Right cardiac atrium (tissue), 5 donors: ENCODE measurements around the gene C1QTNF8. TPM values are rescaled to one million over a fixed set of nuclear protein-coding genes. Genes with fewer than 3 reads are reported as not detected.
"Not testable (repeated sequence)": the region's sequence is repeated elsewhere in the genome, so short reads cannot be mapped to it uniquely, and the experiment has no call there.

Experiments used
- ATAC-seq, 2 donors: fragments of 200-7000 bp; cut with Tn5 transposase; one replicate each; pipeline versions ENCODE4 v1.8.0 to v1.9.1; 2020; ENCODE audit warnings: moderate library complexity in 2 of 2, mild to moderate bottlenecking in 1 of 2
- DNase-seq, 3 donors: peaks; one replicate each; pipeline ENCODE4 v3.0.0-alpha.2; 2020
- H3K27ac ChIP-seq: one replicate; pipeline ENCODE4 v1.5.1; 2013; ENCODE audit warnings: mild to moderate bottlenecking, low read length, control low read depth, moderate library complexity
- H3K27me3 ChIP-seq: one replicate; pipeline ENCODE4 v1.6.1; 2013; ENCODE audit not compliant: control insufficient read depth, insufficient read depth
- H3K4me1 ChIP-seq: one replicate; pipeline ENCODE4 v1.6.1; 2013; ENCODE audit warnings: low read length; ENCODE audit not compliant: control insufficient read depth, insufficient read depth
- H3K4me3 ChIP-seq: one replicate; pipeline ENCODE4 v1.5.1; 2013; ENCODE audit warnings: low read length, control low read depth
- H3K9me3 ChIP-seq: one replicate; pipeline ENCODE4 v1.6.1; 2013; ENCODE audit warnings: low read length; ENCODE audit not compliant: control insufficient read depth
- WGBS: extraction: QIAGEN DNeasy Blood & Tissue Kit; methylation state at CpG from one replicate; pipeline ENCODE4 v1.1.7; 2013; 5-methylcytosine and 5-hydroxymethylcytosine counted together
- intact Hi-C, 4 donors: fragments of 100-400 bp; cut with DNase I; formaldehyde crosslinking; loops; one replicate each; pipeline versions ENCODE4 v1.11.0 to v1.14.0; 2022 to 2023
- polyA plus RNA-seq: library from polyadenylated mRNA; stranded (reverse); fragments of 200-250 nt; gene quantifications from one replicate; pipeline ENCODE4 v1.2.3, GENCODE V29; 2013
- total RNA-seq, 4 donors: library from RNA; stranded (reverse); fragmentation: NEBNext Ultra II Directional; extraction: Animal tissue kit (Norgen Biotek cat#: 25700); gene quantifications; one replicate each; pipeline ENCODE4 v1.2.1, GENCODE V29; 2021
- donor health status: healthy with polysubstance abuse.
- donor health status: DM: no; HTN: yes; CAD: no.
- donor health status: DM: no; HTN: no; CAD: no.
- donor health status: DM: no; HTN: yes; CAD: no; lungs with severe emphysema.
- donor health status: DM: yes; HTN: yes; CAD: no.

C1QTNF8 gene
- total and polyA plus RNA-seq, 5 donors: 0.05 to 0.23 (median 0.15) TPM; not detected in 2

DNA sequence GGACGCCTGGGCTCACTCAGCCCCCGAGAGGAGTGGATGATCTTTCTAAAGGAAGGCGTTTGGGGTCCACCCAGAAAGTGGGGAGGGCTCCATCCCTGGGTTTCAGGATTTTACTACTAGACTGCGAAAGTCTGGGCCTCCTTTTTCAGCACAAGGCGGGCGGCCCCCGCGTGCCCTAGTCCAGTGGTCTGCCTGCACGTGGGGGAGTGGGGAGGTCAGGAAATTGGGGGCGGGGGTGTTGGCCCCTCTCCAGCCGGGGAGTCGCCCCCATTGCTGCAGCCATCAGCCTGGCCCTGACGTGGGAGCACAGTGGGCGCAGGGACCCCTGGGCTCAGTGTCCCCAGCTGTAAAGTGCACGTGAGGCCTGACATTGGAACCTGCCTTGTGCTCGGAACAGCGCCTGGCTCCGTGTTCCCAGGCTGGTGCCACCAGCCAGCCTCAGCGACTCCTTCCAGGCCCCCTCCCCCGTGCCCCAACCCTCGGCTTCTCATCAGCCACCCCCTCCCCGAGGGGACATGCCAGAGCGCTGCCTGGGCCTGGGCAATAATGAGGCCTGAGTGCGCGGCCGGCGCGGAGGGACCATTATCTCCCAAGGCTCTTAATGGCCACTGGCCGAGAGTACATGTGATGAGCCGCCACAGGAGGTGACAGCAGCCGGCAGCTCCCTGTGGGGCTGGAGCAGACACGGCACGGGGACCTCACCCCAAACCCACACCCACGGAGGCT, 2.4 kb upstream of the C1QTNF8 start:
- ATAC-seq: peak; percentile 2 to 36
- Histone ChIP-seq H3K9me3 (no peaks in the 10 kb centered on the region), H3K4me3 (no peak overlapping the region), H3K27me3 (no peaks in the 10 kb centered on the region), H3K4me1 (no peaks in the 10 kb centered on the region), H3K27ac (peak overlapping the region; percentile 74)
- intact Hi-C loops: no loop called here
- 32% methylated on average over 34 of the region's 34 CpGs for WGBS
- DNase-seq: peak in 2 of 3 donors; percentile 83

- 57% methylated on average over 23 of the region's 23 CpGs for WGBS
- peak overlapping the region; percentile 76 for H3K27ac ChIP-seq
- no peaks in the 10 kb centered on the region for H3K9me3 ChIP-seq
- intact Hi-C loops: no loop called here
- ATAC-seq (peak; percentile 85 to 87), DNase-seq (peak; percentile 79 to 93 (median 89))
- no peak overlapping the region for H3K4me3 ChIP-seq
- no peaks in the 10 kb centered on the region for H3K27me3 ChIP-seq
- no peaks in the 10 kb centered on the region for H3K4me1 ChIP-seq
Measured at GRCh38 chr16:1097800-1098199, 1.8 kb upstream of the C1QTNF8 start.

- no peak for DNase-seq
- no peaks in the 10 kb centered on the region for H3K4me1 ChIP-seq
- H3K27me3 ChIP-seq: no peaks in the 10 kb centered on the region
- 64% methylated on average over 18 of the region's 18 CpGs for WGBS
- intact Hi-C loops: no loop called here
- peak overlapping the region; percentile 76 for H3K27ac ChIP-seq
- ATAC-seq: peak; percentile 3 to 9
- H3K4me3 ChIP-seq: no peak overlapping the region
- H3K9me3 ChIP-seq: no peaks in the 10 kb centered on the region
Measured at GRCh38 chr16:1097156-1097555, 1.1 kb upstream of the C1QTNF8 start.

DNA sequence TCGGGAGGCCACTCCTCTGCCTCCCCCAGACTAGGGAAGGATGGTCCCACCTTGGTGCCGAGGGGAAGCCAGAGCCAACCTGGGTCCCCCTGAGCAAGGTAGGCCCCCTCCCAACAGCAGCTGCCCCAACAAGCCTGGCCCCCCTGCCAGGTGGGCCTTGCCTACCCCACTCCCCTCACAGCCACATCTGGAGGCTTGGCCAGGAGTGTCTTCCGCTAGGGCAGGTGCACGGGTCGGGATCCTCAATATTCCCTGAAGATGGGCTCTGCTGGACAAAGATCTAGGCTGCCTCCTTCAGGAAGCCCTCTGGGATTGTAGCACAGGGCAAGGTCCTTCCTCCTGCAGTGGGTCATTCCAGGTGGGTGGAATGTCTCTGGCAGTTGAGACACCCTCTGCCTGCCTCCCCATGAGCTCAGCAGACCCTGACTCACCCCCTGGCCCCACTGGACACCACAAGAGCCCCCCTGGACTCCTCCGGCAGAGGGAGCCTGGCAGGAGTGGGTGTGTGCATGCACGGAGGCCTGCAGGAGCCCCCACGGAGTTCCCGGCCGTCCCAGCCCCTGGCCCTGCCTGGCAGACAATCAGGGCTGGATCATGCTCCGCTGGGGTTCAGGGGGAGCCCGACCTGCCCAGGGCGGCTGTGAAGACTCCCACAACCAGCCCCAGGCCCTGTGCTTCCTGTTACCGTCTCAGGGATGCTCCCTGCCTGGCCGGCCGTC, 435 bp downstream of the C1QTNF8 start:
- Histone ChIP-seq H3K9me3 (no peaks in the 10 kb centered on the region), H3K27me3 (no peaks in the 10 kb centered on the region), H3K4me3 (no peak overlapping the region), H3K27ac (no peak overlapping the region), H3K4me1 (no peaks in the 10 kb centered on the region)
- intact Hi-C loops: no loop called here
- no peak for ATAC-seq
- no peak for DNase-seq
- WGBS: 63% methylated on average over 16 of the region's 16 CpGs

- no peak overlapping the region for H3K27ac ChIP-seq
- ATAC-seq (no peak), DNase-seq (no peak)
- H3K9me3 ChIP-seq: no peaks in the 10 kb centered on the region
- H3K27me3 ChIP-seq: no peaks in the 10 kb centered on the region
- H3K4me1 ChIP-seq: no peaks in the 10 kb centered on the region
- intact Hi-C loops: no loop called here
- WGBS: 65% methylated on average over 29 of the region's 29 CpGs
- H3K4me3 ChIP-seq: no peak overlapping the region
Measured at GRCh38 chr16:1094601-1095449, 1.2 kb downstream of the C1QTNF8 start.

- DNase-seq (no peak), ATAC-seq (no peak)
- no peak overlapping the region for H3K27ac ChIP-seq
- intact Hi-C loops: no loop called here
- no peaks in the 10 kb centered on the region for H3K9me3 ChIP-seq
- H3K4me1 ChIP-seq: no peaks in the 10 kb centered on the region
- 64% methylated on average over 13 of the region's 13 CpGs for WGBS
- no peaks in the 10 kb centered on the region for H3K27me3 ChIP-seq
- H3K4me3 ChIP-seq: no peak overlapping the region
Measured at GRCh38 chr16:1094124-1094479, 1.9 kb downstream of the C1QTNF8 start.

DNA sequence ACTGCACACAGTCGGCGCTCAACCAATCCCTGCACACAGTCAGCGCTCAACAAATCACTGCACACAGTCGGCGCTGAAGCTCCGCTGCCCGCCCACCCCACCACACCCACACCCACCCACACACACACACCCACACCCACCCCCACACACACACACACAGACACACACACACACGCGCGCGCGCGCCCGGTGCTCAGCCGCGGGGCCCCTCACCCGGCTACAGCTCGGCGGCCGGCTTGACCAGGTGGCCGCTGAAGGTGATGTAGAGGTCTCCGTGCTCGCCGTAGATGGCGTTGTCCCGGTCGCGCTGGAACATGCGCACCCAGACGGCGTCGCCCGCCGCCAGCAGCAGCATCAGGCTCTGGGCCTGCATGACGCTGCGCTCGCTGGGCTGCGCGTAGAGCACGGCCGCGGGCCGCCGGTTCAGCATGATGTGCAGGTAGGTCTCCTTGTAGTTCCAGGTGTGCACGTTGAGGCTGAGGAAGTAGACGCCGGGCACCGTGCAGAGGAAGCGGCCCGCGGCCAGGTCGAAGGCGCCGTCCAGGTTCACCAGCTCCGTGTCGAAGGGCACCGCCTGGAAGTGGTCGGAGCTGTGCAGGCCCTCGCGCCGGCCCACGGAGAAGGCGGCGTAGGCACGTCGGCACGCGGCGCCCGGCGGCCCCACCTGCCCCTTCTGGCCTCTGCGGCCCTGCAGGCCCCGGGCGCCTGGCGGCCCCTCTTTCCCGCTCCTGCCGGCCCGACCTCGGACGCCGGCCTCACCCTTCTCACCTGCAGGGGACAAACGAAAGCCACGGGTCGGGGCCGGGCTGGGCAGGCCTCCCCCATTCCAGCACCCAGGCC, 2.5 kb downstream of the C1QTNF8 start:
- no peak for DNase-seq
- Histone ChIP-seq H3K27me3 (no peaks in the 10 kb centered on the region), H3K4me3 (no peak overlapping the region), H3K9me3 (no peaks in the 10 kb centered on the region), H3K27ac (no peak overlapping the region), H3K4me1 (no peaks in the 10 kb centered on the region)
- intact Hi-C loops: no loop called here
- WGBS: 41% methylated on average over 85 of the region's 85 CpGs
- ATAC-seq: no peak

GRCh38 chr16:1092685-1093283, 3.3 kb downstream of the C1QTNF8 start:
- H3K4me1 ChIP-seq, H3K27ac ChIP-seq, H3K9me3 ChIP-seq, H3K27me3 ChIP-seq, H3K4me3 ChIP-seq, DNase-seq, ATAC-seq, intact Hi-C loops: not testable (repeated sequence)
- WGBS: 94% methylated on average over 29 of the region's 40 CpGs

DNA sequence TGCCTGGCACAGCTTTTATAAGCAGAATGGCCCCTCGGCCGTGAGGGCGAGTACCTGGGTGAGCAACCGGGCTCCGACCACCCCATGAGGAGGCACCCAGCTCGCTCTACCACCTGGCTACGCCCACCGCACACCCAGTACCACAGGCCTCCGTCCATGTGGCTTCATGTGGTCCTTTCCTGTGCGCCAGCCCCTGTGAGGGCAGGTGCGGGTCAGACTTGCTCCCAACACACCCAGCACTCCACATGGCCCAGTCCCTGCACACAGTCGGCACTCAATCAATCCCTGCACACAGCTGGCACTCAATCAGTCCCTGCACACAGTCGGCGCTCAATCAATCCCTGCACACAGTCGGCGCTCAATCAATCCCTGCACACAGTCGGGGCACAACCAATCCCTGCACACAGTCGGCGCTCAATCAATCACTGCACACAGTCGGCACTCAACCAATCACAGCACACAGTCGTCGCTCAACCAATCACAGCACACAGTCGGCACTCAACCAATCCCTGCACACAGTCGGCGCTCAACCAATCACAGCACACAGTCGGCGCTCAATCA, 4.0 kb downstream of the C1QTNF8 start:
- DNase-seq: no peak
- Histone ChIP-seq H3K4me3 (no peak overlapping the region), H3K9me3 (no peaks in the 10 kb centered on the region), H3K27ac (no peak overlapping the region), H3K4me1 (no peaks in the 10 kb centered on the region), H3K27me3 (no peaks in the 10 kb centered on the region)
- no peak for ATAC-seq
- 97% methylated on average over 27 of the region's 27 CpGs for WGBS
- intact Hi-C loops: no loop called here
